ENCODE results near the gene MED12L. TPM values are rescaled to one million over a fixed set of nuclear protein-coding genes. Genes with fewer than 3 reads are reported as not detected.

Gene MED12L
- total and polyA plus RNA-seq, 9 of the 15 experiments (the other 6 are each of a cell fraction or from before 2014, with no cell fraction given), result not detected

- TF ChIP-seq ZBTB40 (IDR thresholded peaks at IDR 0.05) (no peak), ZBTB40 (CRISPR knock-in tag; IDR thresholded peaks at IDR 0.05) (no peak), HSF4 (CRISPR knock-in tag; IDR thresholded peaks at IDR 0.05; ENCODE audit: borderline replicate concordance) (no peak), NEUROD1 (IDR thresholded peaks at IDR 0.05; ENCODE audit: borderline replicate concordance, low read depth, low read length, partially characterized antibody) (no peak), FOXA3 (CRISPR knock-in tag; conservative IDR thresholded peaks at IDR 0.05 in 1 of 2, IDR thresholded peaks at IDR 0.05 in 1 of 2) (no peak), ZBTB26 (CRISPR knock-in tag; IDR thresholded peaks at IDR 0.05) (no peak), HOXB6 (CRISPR knock-in tag; IDR thresholded peaks at IDR 0.05; ENCODE audit: borderline replicate concordance) (no peak), ZNF740 (CRISPR knock-in tag; IDR thresholded peaks at IDR 0.05) (no peak), ZNF740 (tag; IDR thresholded peaks at IDR 0.05) (no peak), POLR2H (tag; IDR thresholded peaks at IDR 0.05; ENCODE audit: low read depth) (no peak), ZNF23 (CRISPR knock-in tag; IDR thresholded peaks at IDR 0.05) (no peak), THAP7 (CRISPR knock-in tag; IDR thresholded peaks at IDR 0.05) (no peak)
Observed at GRCh38 chr3:151268267-151269235, 183.1 kb downstream of the MED12L start (continued).

Data from K562 (cell line).